Lower leg skin (tissue), 3 donors: ENCODE measurements around the gene ARHGEF19.

ENCODE experiments used
- CTCF ChIP-seq, 3 donors: fragments of 450-650 bp; IDR thresholded peaks; one replicate each; pipeline ENCODE4 v1.5.1; 2016; ENCODE audit warnings: antibody characterized with exemption in 3 of 3, mild to moderate bottlenecking in 3 of 3, moderate library complexity in 2 of 3
- POLR2A ChIP-seq, 2 donors: fragments of 450-650 bp; IDR thresholded peaks; one replicate each; pipeline ENCODE4 v1.6.1; 2016 to 2017; ENCODE audit warnings: antibody characterized with exemption in 2 of 2, mild to moderate bottlenecking in 1 of 2, moderate library complexity in 1 of 2

- TF ChIP-seq CTCF (IDR thresholded peaks at IDR 0.05) (no peak), POLR2A (IDR thresholded peaks at IDR 0.05) (no peak)
Measured at GRCh38 chr1:16204634-16205333, 7.7 kb downstream of the ARHGEF19 start.
